HFFc6 (cell line): ENCODE results near the gene RPL18. TPM values are rescaled to one million over a fixed set of nuclear protein-coding genes. Genes with fewer than 3 reads are reported as not detected.

ENCODE experiments used
- DNase-seq: peaks from one replicate; pipeline ENCODE4 v3.0.0-alpha.2; 2018
- H3K27ac Mint-ChIP-seq: 2 replicates; pipeline ENCODE4 v1.8.0; 2020; ENCODE audit warnings: mild to moderate bottlenecking, mixed read lengths
- H3K27me3 Mint-ChIP-seq: 2 replicates; pipeline ENCODE4 v1.8.0; 2021; ENCODE audit warnings: mild to moderate bottlenecking, moderate library complexity, mixed read lengths; ENCODE audit not compliant: insufficient read depth
- H3K36me3 Mint-ChIP-seq: 2 replicates; pipeline ENCODE4 v1.8.0; 2021; ENCODE audit warnings: low read depth, mixed read lengths
- H3K4me1 Mint-ChIP-seq: 2 replicates; pipeline ENCODE4 v1.8.0; 2020; ENCODE audit warnings: low read depth, mixed read lengths
- H3K4me3 Mint-ChIP-seq: 2 replicates; pipeline ENCODE4 v1.8.0; 2020; ENCODE audit warnings: mild to moderate bottlenecking, moderate library complexity, mixed read lengths
- H3K9me3 Mint-ChIP-seq: 2 replicates; pipeline ENCODE4 v1.8.0; 2020; ENCODE audit warnings: mild to moderate bottlenecking, mixed read lengths
- CTCF ChIP-seq: fragments of 200-600 bp; sonication (generic); IDR thresholded peaks from 2 replicates; pipeline ENCODE4 v1.5.0; 2021; ENCODE audit warnings: antibody characterized with exemption, mild to moderate bottlenecking
- total RNA-seq, 6 experiments: library from RNA; stranded (reverse); fragmentation: NEBNext Ultra II Directional; extraction: Animal tissue kit (Norgen Biotek cat#: 25700); gene quantifications; 2 replicates in 1 of 6; 3 replicates in 5 of 6; pipeline ENCODE4 v1.2.3, GENCODE V29; 2021

Gene RPL18
- total RNA-seq, 6 experiments from 2014 or later = 1,359 to 1,448 (median 1,407) TPM

- TF ChIP-seq CTCF = no peak
- Mint-ChIP-seq H3K4me3 (no peak overlapping the region), H3K27me3 (peaks cover 27% of the 10 kb centered on the region), H3K4me1 (peaks cover 23% of the 10 kb centered on the region), H3K9me3 (no peaks in the 10 kb centered on the region), H3K27ac (no peak overlapping the region), H3K36me3 (no peaks in the 10 kb centered on the region)
- no peak for DNase-seq
Observed at GRCh38 chr19:48642862-48643261, 23.9 kb upstream of the RPL18 start.

- no peak for TF ChIP-seq CTCF
- Mint-ChIP-seq H3K27ac (no peak overlapping the region), H3K4me3 (no peak overlapping the region), H3K36me3 (no peaks in the 10 kb centered on the region), H3K27me3 (peaks cover 27% of the 10 kb centered on the region), H3K9me3 (no peaks in the 10 kb centered on the region), H3K4me1 (peaks cover 28% of the 10 kb centered on the region)
- DNase-seq = no peak
Observed at GRCh38 chr19:48641850-48642249, 22.9 kb upstream of the RPL18 start.

- Mint-ChIP-seq H3K27ac (no peak overlapping the region), H3K4me3 (0 out of 2 replicates have a peak overlapping the region, but pooled peaks have one; percentile 24), H3K9me3 (no peaks in the 10 kb centered on the region), H3K36me3 (no peaks in the 10 kb centered on the region), H3K4me1 (peaks cover 32% of the 10 kb centered on the region), H3K27me3 (peaks cover 27% of the 10 kb centered on the region)
- DNase-seq = no peak
- TF ChIP-seq CTCF = no peak
Observed at GRCh38 chr19:48639483-48640375, 20.8 kb upstream of the RPL18 start.

- Mint-ChIP-seq H3K4me1 (peaks cover 40% of the 10 kb centered on the region), H3K36me3 (no peaks in the 10 kb centered on the region), H3K27me3 (peaks cover 27% of the 10 kb centered on the region), H3K9me3 (no peaks in the 10 kb centered on the region), H3K4me3 (peak overlapping the region; percentile 91), H3K27ac (no peak overlapping the region)
- no peak for TF ChIP-seq CTCF
- DNase-seq = no peak
Observed at GRCh38 chr19:48638831-48639381, 19.9 kb upstream of the RPL18 start.

- peak; percentile 31; the same call in 1 of the 2 replicates for TF ChIP-seq CTCF
- Mint-ChIP-seq H3K36me3 (no peaks in the 10 kb centered on the region), H3K27ac (peak overlapping the region; percentile 98), H3K9me3 (no peaks in the 10 kb centered on the region), H3K4me3 (peak overlapping the region; percentile 91), H3K4me1 (peaks cover 46% of the 10 kb centered on the region), H3K27me3 (peaks cover 24% of the 10 kb centered on the region)
- DNase-seq = peak; percentile 81
Observed at GRCh38 chr19:48637948-48638830, 19.2 kb upstream of the RPL18 start.
